Measurements from ENCODE around the gene DIDO1.
"Not testable (repeated sequence)": the region's sequence is repeated elsewhere in the genome, so short reads cannot be mapped to it uniquely, and the experiment has no call there.

Gene DIDO1

DNA sequence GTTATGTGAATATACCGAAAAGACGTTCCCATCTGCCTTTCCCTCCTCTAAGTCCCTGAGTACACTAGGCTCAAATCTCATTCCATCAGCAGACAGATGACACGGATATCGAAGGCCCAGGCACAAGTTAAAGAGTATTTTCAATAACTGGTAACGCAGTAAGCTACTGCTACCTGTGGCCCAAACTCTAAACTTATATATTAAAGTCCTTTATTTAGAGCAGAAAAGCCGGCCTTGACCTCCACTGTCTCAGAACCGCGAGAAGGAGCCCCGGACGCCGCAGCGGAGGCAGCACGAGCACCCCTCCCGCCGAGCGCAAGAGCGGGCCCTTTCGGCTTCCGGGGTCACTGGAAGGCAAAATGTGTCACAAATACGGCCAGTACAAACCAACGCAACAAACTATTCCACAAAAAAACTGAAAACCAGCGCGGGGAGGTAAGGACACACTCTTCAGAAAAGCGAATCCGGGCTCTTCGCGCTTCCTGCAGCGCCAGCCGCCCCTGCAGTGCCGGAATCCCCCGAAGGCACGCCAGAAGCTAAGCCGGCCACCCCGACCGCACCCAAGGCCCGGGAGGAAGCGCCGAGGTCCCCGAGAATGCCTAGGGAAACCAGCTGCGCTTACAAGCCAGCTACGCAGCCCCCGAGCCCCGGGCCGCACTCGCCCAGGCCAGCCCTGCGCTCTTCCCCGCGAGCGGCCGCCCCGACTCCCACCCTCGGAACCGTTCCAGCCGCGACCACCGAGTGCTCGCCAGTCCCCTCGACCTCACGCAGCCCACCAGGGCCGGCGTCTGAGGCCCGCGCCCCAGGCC is 681 bp downstream of the DIDO1 start:
- no peak for DNase-seq

DNA sequence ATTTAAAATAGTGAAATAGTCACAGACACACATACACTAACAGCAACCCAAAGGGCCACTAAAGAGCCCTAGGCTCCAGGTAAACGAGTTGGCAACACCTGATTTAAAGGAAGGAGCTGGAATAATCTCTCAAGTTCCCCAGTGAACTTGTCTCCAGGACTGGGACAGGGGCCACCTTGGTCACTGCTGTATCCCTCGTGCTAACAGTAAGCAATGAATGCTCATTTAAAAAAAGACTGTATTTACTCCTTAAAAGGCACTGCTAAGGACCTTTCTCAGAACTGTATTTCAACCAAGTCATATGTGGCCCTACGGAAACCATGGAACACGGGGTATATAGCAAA is 1.3 kb downstream of the DIDO1 start:
- DNase-seq: no peak

DNA sequence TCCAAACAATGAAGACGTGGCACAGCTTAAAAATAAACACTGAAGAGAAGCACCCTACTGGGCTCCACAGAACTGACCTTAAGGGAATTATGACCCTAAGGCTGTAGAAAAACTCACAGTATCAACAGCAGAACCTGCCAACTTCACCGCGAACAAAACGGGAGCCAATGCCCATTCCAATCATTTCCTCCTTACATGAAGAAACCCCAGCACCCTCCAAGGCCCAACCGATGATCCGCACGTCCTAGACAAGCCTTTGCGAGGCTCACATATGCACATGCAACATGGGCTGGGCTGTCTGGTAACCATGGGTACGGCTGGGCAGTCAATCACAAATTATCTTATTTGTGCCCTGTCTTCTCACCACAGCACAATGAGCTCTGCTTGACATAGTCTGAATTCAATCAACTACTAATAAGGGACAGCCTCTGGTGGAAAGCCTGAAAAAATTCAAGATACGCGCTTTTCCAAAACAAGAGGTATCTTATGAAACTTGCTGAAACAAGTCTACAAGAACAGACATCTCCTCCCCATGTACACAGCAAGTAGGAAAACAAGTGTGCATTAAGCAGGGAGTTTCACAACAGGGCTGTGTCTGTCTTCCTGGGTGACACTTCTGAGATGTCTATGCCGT is 1.7 kb downstream of the DIDO1 start:
- DNase-seq: no peak

DNA sequence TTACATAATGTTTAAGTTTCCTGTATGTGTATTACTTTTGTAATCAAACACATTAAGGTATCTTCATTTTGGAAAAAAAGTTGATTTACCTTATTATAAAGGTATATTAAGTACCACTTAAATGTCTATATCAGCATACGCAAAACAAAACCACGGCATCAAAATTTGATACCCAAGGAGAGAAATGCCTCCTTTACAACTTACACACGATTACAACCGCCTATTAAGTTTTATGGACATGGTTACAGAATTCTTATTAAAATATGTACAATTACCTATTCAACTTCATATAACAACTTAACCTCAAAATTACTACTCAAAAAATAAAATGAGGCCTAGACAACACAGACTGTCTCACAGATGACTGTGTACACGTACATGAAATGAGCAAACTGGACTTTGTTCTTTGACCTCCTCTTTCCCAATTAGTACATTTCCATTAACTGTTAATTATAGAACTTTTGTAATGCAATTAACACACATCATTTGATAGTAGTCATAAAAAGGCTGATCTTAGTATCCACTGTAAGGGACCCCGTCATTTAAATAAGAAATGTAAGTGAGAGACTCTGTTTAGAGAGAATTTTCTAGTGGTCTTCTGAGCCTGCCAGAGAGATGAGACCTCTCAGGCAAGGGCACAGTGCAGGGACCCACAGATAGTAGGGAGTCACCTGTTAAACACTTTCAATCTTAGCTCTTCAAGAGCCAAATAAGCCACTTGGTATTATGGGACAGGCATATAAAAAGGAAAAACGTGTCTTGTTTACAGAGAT is 2.5 kb downstream of the DIDO1 start:
- DNase-seq: no peak

DNA sequence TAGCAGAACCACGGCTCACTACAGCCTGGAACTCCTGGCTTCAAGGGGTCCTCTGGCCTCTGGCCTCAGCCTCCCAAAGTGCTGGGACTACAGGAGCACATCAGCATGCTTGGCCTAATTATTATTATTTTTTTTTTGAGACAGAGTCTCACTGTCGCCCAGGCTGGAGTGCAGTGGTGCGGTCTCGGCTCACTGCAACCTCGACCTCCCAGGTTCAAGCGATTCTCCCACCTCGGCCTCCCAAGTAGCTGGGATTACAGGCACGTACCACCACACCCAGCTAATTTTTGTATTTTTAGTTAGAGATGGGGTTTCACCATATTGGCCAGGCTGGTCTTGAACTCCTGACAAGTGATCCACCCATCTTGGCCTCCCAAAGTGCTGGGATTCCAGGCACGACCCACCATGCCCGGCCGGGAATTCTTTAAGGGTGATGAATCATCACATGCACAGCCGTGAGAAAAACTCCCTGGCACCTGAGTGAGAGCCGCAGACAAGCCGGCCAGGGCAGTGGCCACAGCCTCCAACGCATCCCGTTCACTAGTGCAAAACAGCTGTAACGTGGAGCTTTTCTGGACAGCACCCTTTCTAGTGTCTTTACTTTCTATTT is 3.1 kb downstream of the DIDO1 start:
- DNase-seq: not testable (repeated sequence)

DNA sequence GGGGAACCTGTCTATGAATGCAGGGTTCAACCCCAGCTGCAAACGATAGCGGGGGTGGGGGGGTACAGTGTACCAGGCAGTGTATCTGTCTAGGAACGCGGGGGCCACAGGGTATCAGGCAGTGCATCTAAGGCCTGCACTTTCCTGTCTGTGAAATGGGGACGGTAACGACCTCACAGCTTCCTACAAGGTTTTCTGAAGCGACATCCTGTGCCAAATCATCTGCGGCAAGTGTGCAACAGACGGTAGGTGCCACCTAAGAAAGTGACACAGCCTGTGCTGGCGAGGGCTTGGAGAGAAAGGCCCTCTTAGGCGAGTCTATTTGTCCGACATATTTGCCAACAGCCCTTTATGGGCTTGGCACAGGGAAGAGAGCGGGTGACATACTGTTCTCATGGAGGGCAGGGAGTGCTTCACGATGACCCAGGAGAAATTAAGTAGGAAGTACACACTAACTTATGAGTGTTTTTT is 3.8 kb downstream of the DIDO1 start:
- DNase-seq: peak; percentile 59

DNA sequence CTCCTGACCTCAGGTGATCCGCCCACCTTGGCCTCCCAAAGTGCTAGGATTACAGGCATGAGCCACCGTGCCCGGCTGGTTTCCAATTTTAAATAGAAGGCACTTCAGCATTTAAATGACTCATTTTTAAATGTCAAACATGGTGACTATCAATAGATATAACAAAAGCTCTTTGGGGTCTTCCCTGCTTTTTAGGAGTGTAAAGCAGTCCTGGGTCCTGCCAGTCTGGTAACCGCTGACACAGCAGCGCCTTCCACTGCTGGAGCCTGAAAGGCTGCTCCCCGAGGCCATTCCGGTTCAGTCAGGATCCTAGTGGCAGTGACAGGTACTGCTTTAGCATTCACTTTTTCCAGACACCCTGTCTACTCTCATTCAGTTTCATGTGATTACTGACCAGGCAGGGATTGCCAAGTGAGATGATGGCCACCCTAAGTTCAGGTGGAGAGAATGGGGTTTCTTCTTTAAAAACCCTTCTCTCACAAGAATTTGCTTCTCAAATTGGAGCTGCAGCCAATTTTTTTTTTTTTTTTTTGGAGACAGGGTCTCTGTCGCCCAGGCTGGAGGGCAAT is 5.1 kb downstream of the DIDO1 start:
- peak; percentile 36 for DNase-seq

DNA sequence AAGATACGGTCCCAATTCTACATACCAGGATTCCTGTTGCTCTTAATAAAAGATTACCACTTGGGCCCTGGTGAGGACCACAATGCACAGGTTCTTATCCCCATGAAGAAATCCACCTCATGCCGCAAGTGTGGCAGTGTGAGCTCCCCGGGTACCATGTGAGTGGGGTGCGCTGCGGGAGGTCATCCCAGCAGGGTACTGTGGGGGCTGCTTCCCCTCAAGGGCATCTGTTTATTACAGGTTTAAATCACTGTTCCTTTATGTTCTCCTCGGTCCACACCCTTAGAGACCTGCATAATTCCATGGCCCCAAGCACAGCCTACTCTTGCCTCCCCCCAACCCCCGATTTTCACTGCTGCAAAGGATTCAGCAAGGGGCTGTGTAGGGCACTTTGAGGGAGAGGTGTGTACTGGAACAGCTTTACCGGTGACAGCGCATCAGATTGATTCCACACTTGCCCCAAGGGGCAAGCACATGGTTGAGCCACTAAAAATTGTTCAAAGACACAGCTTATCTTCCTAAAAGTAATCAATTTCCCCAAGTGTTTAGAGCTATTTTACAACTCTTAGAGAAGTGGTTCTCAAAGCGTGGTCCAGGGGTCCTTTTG is 6.2 kb downstream of the DIDO1 start:
- no peak for DNase-seq

DNA sequence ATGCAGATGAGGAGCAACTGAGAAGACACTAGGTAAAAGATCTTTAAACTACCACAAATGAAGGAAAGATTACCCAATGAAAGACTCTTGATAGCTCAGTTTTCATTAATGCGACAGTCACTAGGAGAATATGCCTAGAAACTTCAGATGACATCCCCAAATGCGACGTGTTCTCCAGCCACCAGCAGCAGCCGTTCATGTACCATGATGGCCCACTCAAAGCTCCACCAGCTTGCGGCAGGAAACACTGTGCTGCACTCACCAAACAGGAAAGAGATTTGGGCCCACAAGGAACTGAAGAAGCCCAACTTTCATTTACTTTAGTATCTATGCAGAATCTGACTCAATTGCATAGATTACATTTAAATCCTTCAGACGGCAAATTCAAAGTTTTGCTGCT is 7.5 kb downstream of the DIDO1 start:
- DNase-seq: no peak

DNA sequence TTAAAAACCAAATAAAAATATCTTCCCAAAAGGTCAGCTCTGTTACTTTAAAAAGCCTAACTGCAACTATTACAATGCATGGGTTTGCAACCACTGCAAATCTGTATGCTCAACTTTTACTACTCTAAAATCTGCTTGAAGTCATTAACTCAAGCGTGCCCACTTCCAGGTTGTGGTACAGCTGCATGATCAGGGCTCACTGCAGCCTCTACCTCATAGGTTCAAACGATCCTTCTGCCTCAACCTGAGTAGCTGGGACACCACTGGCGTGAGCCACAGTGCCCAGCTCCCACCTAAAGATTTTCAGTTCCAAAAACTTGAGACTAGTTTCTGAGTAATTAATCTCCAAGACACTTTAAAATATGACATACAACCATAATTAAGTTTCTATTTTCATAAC is 8.2 kb downstream of the DIDO1 start:
- DNase-seq: no peak

DNA sequence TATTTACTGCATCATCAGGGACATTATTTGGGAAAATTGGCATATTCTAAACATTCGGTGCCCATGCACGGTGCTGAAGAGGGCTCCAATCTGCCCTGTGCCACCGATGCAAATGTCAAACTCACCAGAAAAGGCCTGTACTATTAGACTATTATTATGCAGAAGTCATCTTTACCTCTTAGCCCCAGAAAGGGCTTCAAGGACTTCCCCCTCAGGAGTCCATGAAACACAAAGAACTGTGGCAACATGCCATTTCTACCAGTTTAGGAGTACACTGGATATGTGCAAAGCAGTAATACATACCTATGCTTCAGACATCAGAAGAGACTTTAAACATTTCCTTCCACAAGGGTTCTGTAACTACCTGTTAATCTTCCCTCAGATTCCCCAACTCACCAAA is 8.6 kb downstream of the DIDO1 start:
- no peak for DNase-seq

DNA sequence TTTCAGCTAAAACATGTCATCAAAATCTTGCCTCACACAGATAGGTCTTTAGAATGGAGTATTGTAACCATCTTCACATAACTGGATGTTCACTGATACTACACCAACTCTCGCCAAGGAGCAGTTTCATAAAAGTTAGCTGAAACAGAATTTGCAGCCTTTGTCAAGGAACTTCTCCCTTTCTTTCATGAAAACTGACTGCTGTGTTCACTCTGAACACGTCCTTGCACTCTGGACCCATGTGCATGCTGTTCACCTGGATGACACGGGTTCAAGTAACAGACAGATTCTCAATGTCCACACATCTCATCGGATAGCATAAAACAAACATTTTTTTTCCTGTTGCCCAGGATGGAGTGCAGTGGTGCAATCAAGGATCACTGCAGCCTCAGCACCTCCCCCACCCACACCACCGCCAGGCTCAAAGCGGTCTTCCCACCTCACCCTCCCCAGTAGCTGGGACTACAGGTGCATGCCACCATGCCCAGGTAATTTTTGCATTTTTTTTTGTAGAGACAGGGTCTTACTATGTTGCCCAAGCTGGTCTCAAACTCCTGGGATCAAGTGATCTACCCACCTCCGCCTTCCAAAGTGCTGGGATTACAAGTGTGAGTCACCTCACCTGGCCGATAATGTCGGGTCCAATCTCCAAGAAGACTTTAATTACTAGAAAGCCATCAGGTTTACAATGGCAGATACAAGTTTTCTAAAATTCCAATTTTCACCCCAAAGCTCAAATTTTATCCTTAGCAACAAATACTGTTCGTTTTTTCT is 9.4 kb downstream of the DIDO1 start:
- no peak for DNase-seq

DNA sequence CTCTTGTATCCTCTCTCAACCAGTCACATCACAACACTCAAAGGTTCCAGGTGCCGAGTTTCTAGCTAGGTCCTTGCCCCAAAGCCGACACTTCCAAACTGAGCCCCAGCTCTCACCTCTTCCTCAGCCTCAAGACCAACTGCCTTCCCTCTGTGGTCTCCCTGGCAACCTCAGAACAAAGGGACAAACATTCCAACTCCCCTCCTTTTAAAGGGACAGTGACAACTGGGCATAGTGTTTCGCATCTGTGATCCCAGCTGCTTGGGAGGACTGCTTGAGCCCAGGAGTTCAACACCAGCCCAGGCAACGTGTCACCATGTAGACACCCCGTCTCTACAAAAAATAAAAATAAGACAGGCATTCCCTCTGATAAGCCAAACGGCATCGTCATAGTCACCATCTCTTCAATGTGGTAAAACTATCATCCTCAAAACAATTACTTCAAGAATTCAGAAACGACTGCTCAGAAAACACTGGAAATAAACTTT is 11.3 kb downstream of the DIDO1 start:
- DNase-seq: peak; percentile 80

DNA sequence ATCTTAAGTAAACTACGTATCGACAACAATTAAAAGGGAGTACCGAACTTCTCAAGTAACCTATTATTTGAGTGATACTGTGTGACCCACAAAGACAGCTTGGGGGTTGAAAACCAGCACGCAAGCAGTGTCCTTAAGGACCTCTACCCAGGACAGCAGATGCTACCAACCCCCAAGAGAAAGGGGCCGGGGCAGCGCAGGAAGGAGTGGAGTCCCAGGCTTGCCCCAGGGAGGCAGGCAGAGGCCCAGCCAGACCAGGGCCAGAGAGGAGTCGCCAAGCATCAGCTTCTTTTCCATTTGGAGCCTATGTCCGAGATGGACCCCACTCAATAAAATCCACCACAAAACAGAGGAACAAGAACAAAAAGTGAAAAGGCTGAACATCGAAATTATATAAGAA is 11.9 kb downstream of the DIDO1 start:
- no peak for DNase-seq

DNA sequence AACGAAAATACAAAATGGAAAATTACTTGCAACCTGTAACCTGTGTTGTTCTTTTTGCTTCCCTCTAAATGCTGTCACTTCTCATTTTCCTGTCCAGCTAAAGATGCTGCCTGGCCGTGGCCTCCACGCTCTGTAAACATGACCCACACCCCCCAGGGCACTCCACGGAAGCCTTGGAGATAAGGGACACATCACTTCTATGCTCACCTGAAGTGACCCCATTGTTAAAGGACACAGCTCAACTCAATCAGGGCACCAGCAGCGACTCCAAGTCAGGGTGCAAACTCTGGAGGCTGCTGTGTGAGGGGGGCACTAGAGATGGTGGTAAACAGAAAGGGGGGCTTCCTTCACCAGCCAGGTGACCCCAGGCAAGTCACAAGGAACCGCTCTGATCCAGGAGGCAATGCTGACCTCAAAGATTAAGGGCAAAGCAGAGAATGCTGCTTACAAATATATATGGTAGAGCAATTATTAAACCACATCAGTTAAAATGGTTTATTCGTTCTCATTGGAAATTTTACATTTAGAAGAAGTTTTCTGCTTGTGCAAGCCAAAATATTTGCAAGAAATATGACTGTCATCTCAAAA is 13.2 kb downstream of the DIDO1 start:
- no peak for DNase-seq

DNA sequence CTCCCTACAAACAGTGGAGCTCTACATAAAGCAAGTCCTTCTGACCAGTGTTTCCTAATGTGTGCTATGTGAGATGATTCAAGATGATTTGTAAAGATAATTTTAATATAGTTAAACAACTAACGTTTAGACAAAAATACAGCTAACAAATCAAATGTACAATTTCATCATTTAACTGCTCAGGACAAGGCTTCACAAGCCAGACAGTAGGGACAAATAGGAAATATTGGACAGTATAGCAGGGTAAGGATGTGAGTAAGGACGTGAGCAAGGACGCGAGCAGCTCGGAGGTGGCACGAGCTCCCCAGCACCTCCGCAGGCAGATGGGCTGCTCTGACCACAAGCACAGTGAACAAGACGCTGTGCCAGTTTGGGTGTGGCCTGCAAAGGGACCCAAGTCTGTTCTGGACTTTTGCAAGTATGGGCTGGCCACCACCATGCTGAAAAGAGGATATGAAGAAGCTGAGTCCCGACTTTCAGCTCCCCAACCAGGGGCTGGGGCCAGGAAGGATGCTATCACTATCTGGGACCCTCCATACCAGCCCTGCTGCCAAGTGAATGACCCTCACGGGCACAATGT is 14.5 kb downstream of the DIDO1 start:
- no peak for DNase-seq

DNA sequence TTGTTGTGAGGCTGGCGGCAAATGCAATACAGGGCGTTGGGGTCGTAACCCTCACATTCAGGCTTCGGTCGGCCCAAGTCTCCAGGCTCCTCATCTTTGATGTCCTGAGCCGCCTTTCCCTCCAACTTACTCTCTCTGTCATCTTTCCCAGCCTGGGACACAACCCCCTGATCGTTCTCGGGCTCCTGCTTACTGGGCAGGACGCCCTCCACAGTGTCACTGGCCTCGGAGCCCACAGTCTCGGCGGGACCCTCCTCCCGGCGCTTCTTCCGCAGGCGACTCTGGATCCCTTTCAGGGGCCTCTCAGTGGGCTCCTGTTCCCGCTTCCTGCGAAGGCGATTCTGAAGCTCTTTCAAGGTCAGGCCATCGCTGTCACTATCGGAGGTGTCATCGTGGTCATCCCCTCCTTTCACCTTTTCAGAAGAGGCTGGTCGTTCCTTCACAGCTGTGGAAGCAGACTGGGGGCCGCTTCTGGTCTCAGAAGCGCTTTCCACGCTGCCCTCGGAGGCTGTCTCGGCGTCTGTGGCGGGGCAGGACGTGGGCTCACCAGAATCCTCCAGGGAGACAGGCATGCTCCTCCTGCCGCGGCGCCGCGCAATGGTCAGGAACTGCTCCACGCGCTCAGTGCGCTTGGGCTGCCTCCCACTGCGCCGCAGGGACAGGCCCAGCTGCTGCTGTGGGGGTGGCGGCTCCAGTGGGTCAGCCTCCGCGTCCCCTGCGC is 15.4 kb downstream of the DIDO1 start:
- DNase-seq: no peak

DNA sequence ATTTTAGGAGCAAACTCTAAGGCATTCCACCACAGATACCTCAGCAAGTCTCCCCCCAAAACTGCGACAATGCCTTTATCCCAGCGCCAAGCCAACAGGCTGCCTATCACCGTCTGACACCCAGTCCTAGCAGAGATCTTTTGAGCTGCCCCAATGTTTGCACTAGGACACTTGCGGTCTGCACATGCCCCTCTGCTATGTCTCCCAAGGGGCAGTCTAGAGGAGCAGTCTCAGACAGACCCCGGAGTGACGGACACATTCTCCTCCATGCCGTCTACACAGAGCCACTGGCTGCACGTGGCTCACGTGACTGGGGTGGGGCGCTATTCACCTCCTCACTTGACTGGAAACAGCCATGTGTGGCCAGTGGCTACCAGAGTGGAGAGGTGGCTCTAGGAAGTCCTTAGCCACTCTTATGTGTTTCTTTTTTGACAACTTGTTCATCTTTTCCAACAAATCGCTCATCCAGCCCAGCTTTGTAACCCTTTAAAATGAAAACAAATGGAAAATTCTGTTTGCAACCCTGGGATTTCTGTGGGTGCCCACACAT is 16.0 kb downstream of the DIDO1 start:
- DNase-seq: no peak

DNA sequence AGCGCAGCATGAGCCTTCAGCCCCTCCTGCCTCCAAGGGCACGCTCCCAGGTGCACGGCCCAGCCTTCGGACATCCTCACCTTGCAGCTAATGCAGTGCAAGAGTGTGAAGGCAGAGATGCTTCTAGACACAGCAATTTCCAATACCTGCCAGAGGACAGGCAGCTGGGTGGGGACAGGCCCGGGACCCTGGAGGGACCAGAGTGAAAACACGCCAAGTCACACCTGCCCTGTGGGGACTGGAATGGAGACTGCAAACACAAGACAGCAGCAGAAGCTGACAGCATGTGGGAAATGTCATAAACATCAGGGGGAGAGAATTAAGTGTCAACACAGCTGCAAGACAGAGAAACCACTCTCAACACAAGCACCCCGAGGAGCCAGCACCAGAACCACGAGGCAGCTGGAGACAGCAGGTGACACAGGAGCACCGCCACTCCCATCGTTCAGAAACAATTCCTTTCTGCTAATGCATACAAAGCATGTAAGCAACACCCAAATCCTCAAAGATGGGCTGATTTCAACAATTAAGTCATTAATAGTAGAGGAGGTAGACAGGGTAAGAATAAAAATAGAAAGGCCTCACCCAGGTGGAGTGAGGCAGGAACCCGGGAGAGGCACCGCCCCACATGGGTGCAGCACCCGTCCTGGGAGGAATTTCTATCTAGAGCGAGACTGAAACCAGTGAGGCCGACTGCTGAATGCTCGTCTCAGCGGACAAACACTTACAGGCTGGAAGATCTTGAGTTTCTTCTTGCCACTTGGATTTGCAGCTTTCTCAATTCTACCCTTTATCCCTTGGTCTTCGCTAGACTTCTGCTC is 17.1 kb downstream of the DIDO1 start:
- DNase-seq: peak; percentile 61

Measured in NCI-H2029 (cell line).